Activated CD4-positive, alpha-beta T cell treated with anti-CD3 and anti-CD28 coated beads, Interleukin-2, amount 50 U/mL, for 1 hour (primary cell): ENCODE data around the gene ARHGAP26.
"Not testable (repeated sequence)": the region's sequence is repeated elsewhere in the genome, so short reads cannot be mapped to it uniquely, and the experiment has no call there.

Source experiments
- DNase-seq: peaks from one replicate; pipeline ENCODE4 v3.0.0-alpha.2; 2020

ARHGAP26 gene

DNA sequence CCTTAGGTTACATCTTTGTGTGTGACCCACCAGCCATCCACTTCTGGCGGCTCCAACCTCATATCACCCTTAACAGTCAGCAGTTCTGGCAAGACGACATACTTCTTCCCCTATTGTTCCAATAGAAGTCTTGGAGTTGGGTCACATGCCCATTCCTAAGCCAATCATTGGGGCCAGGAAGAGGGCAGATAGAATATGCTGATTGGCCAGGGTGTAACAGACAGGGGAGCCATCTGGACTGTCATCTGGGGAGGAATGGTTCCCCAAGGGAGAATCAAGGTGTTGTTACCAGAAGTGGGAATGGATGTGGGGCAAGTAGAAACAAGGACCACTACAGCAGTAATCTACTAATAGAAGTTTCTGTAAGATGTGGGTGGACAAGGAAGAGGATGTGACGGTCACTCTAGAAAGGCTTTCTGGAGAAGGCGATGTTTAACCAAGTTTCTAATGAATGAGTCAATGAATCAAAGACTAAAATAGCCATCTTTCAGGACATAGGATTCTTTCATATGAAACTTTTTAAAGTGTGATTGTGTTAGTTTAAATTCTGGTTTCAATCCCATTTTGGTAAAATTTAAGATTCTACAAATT, 200.4 kb downstream of the ARHGAP26 start:
- no peak for DNase-seq

DNA sequence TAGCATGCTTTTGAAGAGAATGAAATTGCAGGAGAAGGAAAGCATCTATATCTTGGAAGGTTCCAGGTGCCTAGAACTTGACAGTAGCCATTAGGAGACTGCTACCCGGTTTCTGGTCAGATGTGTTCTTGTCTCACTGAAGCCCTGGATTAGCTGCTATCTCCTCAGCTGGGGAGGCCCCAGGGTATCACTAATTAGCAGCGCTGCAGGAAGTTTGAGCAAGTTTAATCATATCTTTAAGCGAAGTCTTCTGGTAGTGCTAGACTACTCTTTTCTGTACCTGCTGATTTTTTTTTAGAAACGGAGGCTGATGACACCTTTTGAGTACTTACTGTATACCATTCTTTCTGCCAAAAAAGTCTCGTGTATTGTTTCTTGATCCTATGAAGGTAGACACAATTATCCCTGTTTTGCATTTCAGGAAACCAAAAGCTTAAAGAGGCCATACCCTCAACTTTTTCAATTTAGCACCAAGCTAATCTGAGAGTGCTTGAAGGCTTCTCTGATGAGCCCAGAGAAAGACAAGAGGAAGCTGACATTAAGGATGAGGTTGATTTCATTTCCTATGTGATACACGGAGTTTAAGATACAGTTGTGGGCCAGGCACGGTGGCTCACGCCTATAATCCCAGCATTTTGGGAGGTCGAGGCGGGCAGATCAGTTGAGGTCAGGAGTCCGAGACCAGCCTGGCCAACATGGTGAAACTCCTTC, 201.3 kb downstream of the ARHGAP26 start:
- no peak for DNase-seq

DNA sequence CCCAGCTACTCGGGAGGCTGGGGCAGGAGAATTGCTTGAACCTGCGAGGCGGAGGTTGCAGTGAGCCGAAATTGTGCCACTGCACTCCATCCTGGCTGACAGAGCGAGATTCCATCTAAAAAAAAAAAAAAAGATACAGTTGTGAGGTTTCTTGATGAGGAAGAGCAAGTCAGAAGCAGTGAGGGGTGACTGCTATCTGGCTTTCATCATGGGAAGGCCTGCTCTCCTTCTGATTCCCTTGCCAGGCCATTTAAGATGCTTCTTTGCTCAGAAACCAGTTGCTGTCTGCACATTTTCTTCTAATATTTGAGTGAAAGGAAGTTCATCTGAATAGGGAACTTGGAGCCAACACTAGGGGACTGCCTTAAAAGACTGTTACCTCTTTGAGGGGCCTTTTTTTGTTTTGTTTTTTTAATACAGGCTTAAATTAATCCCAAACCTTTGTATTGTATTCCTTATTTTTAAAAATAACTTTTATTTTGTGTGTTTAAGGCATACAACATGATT, 201.9 kb downstream of the ARHGAP26 start:
- DNase-seq = no peak

DNA sequence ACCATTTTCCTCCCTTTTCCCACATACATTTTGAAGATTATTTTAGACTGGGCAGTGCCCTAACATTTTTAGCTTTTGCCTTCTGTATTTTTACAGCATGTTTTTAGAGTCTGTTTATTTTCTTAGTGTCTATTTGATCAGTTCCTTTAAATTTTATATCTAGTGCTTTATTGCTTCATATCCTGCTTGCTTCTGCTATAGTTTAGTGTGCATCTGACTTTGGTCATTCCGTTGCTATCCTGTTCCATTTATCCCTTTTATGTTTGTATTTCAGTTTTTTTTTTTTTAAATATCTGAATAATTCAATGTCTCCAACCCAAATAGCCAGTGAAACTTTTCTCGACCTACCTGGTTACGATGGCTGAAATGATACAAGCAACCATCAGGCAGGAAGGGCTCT, 203.8 kb downstream of the ARHGAP26 start:
- no peak for DNase-seq

DNA sequence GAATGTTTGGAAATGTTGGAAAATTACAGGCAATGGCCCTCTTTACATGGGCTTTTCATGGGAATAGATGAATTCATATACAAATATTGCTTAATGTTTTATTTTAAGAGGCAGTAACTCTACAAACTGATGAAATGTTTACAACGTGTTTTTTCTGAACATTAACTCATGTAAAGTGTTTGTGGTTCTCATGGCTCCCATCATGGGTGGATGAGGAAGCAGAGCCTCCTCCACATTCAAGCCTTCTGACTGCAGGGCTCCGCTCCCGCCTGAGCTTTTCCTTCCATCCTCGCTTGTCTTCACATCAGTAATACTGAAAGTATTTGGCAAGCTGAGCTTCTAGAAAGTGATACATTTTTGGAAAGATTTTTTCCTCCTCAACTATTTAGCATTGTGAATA, 204.2 kb downstream of the ARHGAP26 start:
- DNase-seq = no peak

DNA sequence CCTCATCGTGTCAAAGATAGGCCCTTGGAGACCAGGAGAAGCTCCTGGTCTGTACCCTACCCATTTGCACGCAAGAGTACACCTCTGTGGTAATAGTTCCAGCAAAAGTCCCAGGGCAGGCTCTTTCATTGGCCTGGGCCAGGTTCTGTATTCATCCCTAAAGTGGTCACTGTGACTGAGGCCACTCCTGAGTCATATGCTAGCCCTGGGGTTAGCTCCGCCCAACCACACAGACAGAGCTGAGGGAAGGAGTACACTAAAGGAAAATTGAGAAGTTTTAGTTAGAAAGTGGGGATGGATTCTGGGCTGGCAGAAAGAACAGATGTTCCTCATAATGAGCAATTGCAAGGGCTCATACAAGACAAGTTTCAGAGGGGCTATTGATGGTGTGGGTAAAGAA, 206.7 kb downstream of the ARHGAP26 start:
- DNase-seq = no peak

DNA sequence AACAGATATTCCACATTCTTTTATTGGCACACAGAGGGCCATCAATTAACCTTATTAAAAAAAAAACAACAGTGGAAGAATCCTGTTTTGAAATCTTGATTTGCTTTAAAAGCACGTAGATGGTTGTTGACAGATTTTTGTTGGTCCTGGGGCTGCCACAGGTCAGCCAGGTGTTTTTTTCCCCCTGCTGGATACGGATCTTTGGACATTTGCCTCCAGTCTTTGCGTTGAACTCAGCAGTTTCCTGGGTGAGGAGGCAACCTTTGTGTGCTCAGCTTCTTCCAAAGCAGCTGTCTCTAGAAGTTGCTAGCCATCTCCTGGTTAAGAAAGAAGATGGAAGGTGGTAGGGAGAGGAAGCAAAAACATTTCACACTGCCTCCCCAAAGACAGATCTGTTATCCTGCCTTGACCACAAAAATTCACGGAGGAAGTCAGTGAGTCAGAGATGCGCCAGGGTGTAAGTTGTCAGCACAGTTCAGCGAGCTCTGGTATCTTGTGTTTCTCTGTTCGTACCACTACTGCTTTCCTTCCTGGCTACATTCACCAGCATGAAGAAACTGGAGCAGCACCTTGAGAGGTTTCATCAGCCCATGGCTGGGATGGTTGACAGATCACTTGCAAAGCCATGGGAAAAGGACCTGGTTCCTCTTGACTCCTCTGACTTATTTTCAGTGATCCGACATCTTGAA, 207.3 kb downstream of the ARHGAP26 start:
- DNase-seq = peak; percentile 25

DNA sequence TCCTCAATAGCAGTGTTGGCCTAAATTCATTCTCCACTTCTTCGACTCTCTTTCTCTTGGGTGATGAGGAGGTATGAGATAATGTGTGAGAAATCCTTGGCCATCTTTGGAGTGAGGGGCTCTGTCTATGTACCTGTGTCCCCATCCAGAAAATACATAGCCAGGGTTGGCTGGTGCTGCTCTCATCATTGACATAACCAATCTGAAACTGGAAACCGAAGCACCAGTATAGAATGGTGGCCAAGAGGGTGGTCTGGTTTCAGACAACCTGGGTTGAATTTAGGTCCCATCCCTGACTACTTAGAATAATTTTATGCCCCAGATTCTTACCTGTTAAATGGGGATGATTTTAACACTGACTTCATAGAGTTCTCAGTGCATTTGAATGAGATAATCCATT, 208.1 kb downstream of the ARHGAP26 start:
- DNase-seq = no peak

DNA sequence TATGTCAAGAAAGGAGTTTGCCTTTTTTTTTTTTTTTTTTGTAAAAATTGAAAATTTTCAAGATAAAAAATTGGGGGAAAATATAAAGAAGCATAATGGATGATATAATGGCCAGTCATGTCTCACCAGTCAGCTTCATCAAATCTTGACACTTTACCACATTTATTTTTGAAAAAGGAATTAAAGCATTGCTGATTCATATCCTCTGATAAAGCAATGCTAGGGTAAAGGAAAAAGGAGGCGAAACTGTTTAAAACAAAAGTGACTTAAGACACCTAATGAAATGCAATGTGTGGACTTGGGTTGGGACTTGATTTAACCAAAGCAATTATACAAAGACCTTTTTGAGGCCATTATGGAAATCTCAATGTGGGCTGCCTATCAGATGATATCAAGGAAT, 208.5 kb downstream of the ARHGAP26 start:
- DNase-seq = no peak

DNA sequence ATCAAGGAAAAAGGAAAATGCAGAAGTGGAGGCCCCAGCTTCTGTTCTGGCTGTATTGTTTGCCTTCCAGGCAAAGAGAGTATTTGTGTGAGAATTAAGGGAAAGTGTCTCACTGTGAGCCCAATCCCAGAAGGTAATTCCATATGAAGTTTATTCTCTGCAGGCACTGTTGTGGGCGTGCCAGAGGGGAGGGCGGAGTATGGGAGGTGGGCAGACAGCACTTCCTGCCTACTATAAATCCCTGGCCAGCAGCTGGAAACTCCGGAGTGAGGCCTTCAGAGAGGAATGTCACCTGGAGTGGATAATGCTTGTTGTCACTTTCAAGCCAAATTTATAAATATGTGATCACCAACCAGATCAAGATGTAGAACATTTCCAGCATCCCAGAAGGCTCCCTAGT, 209.5 kb downstream of the ARHGAP26 start:
- DNase-seq = no peak

DNA sequence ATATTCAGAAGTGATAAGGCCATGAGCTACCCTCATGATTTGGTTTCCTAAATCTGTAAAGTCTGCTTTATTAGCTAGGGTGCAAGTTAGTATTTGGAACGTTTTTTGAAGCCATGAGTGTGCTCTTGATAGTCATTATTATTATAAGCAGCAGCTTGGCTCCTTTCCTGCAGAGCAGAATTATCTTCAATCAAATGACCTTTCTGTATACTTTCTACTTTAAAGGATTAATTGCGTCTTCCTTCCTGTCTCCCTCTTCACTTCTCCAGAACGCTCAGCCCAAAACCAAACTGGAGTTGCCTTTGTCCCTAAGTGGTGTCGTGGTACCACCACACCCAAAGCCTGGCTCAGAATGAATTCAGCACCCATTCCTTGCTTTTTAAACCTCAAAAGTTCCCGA, 211.3 kb downstream of the ARHGAP26 start:
- DNase-seq = no peak

DNA sequence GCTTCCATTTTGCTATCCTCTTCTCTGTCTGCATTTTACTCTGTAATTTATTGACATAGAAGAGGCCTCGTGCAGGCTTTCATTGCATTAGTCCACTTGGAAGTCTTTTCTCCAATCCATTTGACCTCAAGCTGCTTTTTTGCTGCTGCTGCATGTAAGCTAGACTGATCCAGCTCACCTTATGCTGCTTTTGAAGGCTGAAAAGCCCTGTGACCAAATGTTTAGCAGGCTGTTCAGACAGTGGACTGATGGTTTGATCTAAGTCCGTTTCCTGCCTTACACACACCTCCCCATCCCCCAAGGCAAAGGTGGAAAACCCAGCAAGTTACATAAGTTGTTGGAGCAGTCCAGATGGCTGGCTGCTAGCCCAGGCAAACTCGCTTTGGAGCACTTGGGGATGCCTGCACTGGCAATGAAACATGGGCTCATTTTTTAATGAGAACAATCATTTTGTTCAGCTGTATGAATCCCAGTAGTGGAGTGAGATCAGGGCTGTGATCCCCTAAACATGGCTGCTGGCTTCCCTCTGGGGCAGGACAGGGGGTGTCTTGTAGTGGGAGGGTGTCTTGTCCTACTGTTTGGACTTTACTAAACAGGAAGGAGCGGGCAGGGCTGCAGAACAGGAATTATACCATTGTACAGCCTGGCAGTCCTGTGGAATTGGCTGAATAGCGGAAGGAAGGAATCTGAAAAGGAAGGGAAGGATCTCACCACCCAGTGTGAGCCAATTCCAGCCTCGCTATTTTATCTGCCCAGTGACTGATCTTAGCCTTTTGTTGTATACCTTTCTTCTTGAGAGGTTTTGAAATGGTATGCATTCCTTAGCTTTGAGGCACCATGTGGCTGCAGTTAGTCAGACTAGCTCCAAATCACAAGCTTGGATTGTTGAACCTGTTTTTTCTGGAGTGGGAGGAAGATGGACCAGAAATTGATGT, 212.0 kb downstream of the ARHGAP26 start:
- DNase-seq = no peak

DNA sequence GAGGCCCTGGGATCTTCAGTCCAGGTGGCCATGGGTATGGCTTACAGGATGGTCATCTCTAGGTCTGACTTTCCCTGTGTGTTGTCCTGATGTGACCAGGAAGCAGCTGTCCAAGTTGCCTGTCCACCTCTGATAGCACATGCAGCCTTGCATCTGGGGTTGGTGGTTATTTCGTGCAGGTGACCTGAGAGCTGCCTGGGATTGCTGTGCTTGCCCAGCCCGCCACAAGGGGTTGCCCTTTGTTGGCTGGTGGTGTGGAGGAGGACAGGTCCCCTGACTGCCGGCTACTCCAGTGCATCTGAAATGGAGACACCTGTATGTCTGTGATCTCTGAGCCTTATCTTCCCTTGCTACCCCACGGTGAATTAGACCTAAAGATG, 212.6 kb downstream of the ARHGAP26 start:
- DNase-seq = no peak

DNA sequence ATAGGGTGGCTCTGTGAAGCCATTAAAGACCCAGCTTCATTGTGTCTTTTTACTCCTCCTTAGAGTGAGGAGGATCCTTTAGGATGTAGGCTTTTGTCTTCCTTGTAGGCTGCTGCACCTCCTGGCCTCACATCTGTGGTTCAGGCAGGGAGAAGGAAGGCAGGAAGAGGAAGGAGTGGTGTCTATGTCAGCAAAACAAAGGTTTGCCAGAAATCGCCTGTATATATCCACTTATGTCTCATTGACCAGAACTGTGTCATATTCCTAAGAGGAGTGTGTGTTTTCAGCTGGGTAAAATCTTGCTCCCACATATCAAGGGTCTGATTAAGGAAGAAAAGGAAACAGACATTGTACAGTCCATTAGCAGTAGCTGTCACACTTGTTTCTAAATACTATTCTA, 213.8 kb downstream of the ARHGAP26 start:
- DNase-seq = no peak

DNA sequence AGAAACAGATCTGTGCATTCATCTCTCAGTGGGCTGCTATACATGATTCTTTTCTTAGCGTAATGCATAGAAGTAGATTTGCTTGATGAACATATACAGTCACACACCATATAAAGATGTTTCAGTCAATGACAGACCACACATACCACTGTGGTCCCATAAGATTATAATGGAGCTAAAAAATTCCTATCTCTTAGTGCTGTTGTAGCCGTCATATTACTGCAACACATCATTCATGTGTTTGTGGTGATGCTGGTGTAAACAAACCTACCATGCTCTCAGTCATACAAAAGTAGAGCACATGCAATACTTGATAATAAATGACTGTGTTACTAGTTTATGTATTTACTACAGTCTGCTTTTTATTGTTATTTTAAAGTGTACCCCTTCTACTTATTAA, 214.3 kb downstream of the ARHGAP26 start:
- DNase-seq = no peak

DNA sequence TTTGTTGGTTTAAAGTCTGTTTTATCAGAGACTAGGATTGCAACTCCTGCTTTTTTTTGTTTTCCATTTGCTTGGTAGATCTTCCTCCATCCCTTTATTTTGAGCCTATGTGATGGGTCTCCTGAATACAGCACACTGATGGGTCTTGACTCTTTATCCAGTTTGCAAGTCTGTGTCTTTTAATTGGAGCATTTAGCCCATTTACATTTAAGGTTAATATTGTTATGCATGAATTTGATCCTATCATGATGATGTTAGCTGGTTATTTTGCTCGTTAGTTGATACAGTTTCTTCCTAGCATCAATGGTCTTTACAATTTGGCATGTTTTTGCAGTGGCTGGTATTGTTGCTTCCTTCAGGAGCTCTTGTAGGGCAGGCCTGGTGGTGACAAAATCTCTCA, 219.1 kb downstream of the ARHGAP26 start:
- DNase-seq = not testable (repeated sequence)

DNA sequence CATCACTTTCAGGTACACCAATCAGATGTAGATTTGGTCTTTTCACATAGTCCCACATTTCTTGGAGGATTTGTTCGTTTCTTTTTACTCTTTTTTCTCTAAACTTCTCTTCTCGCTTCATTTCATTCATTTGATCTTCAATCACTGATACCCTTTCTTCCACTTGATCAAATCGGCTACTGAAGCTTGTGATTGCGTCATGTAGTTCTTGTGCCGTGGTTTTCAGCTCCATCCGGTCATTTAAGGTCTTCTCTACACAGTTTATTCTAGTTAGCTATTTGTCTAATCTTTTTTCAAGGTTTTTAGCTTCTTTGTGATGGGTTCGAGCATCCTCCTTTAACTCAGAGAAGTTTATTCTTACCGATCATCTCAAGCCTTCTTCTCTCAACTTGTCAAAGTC, 219.9 kb downstream of the ARHGAP26 start:
- DNase-seq = not testable (repeated sequence)

DNA sequence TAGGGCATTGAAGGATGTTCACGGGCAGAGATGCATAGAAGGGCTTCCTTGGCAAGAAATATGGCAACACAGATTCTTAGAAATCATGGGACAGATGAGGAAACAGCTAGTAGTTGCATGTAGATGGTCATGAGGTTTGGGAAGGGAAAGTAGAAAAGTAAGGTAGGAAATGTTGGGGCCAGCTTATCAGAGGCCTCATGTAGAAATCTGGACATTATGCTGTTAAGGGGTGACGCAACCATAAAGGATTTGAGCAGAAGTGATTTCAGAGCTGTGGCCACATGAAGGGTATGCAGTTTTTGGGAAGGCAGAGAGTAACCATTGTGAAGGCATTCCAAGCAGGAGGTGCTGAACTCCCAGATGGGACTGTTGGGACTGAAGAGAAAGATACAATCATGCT, 224.0 kb downstream of the ARHGAP26 start:
- DNase-seq = no peak

DNA sequence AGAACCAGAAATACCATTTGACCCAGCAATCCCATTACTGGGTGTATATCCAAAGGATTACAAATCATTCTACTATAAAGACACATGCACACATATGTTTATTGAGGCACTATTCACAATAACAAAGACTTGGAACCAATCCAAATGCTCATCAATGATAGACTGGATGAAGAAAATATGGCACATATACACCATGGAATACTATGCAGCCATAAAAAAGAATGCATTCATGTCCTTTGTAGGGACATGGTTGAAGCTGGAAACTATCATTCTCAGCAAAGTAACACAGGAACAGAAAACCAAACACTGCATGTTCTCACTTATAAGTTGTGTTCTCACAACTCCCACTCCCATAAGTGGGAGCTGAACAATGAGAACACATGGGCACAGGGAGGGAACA, 225.4 kb downstream of the ARHGAP26 start:
- DNase-seq = not testable (repeated sequence)

DNA sequence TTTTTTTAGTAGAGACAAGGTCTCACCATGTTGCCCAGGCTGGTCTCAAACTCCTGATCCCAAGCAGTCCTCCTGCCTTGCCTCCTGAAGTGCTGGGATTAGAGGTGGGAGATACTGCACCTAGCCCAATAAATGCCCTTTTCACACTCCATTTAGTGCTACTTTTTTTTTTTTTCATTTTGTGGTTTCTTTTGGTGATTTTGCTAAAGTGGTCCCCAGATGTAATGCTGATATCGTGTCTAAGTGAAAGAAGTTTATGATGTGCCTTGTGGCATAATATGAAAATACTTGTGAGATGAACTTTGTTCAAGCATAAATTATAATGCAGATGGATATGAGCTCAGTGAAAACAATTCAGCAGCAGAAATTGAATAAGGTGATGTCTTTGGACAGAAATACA, 227.4 kb downstream of the ARHGAP26 start:
- DNase-seq = no peak

DNA sequence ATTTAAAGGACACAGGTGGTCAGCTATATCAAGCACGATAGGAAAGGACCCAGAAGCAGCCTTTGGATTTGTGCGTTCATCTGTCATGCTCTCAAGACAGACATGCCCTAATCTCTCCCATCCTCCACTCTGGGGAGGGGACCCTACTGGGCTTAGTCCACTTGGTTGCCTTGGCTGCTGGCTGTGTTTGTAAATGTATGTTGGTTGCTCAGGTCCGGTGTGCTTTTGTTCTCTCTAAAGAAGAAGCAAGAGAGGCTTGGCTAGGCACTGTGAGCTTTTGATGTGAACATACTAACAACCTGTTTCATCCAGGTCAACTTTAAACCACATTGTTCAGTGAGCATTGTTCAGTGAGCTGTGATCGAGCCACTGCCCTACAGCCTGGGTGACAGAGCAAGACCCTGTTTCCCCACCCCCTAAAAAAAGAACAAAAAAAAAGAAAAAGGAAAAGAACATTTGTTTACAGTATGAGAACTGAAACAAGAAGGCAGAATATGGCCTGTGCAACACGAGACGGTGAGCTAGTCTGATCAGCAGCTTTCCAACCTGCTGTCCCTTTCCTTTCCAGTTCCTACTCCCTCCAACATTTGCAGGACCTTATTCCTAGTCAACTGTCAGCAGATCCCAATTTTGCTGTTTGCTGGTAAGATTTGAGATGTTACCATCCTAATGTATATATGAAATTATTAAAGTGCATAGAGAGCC, 228.3 kb downstream of the ARHGAP26 start:
- no peak for DNase-seq

DNA sequence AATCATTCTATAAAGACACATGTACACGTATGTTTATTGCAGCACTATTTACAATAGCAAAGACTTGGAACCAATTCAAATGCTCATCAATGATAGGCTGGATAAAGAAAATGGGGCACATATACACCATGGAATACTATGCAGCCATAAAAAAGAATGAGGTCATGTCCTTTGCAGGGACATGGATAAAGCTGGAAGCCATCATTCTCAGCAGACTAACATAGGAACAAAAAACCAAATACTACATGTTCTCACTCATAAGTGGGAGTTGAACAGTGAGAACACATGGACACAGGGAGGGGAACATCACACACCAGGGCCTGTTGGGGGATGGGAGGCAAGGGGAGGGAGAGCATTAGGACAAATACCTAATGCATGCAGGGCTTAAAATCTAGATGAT, 230.4 kb downstream of the ARHGAP26 start:
- not testable (repeated sequence) for DNase-seq
